H9 (cell line): Measurements from ENCODE around the gene CADPS2. TPM values are rescaled to one million over a fixed set of nuclear protein-coding genes. Genes with fewer than 3 reads are reported as not detected.

Experiments
- DNase-seq: peaks from one replicate; pipeline ENCODE4 v3.0.0-alpha.2; 2017
- H2AFZ ChIP-seq: one replicate; pipeline ENCODE4 v1.6.1; 2013; ENCODE audit warnings: mild to moderate bottlenecking, low read length, control low read depth, moderate library complexity
- H2AK5ac ChIP-seq: 2 replicates; pipeline ENCODE4 v1.6.1; 2013; ENCODE audit warnings: low read length, control low read depth, mixed read lengths; ENCODE audit not compliant: insufficient read length
- H2BK120ac ChIP-seq: one replicate; pipeline ENCODE4 v1.6.1; 2013; ENCODE audit warnings: low read depth, mild to moderate bottlenecking, low read length, control low read depth, inconsistent platforms; ENCODE audit not compliant: poor library complexity, severe bottlenecking
- H2BK12ac ChIP-seq: 2 replicates; pipeline ENCODE4 v1.6.1; 2013; ENCODE audit warnings: low read length, control low read depth, mixed read lengths, low read depth; ENCODE audit not compliant: insufficient read length
- H2BK15ac ChIP-seq: 2 replicates; pipeline ENCODE4 v1.6.1; 2013; ENCODE audit warnings: low read depth, low read length, control low read depth
- H2BK20ac ChIP-seq: one replicate; pipeline ENCODE4 v1.6.1; 2013; ENCODE audit warnings: low read depth, mild to moderate bottlenecking, low read length, control low read depth, inconsistent platforms; ENCODE audit not compliant: poor library complexity, severe bottlenecking
- H2BK5ac ChIP-seq: 2 replicates; pipeline ENCODE4 v1.6.1; 2013; ENCODE audit warnings: low read length, control low read depth, mixed read lengths; ENCODE audit not compliant: insufficient read length
- H3K14ac ChIP-seq: 2 replicates; pipeline ENCODE4 v1.6.1; 2013; ENCODE audit warnings: low read length, control low read depth; ENCODE audit not compliant: insufficient read depth
- H3K18ac ChIP-seq: 2 replicates; pipeline ENCODE4 v1.6.1; 2013; ENCODE audit warnings: low read depth, mild to moderate bottlenecking, mixed read lengths, low read length, control low read depth; ENCODE audit not compliant: insufficient read length
- H3K23ac ChIP-seq: 2 replicates; pipeline ENCODE4 v1.6.1; 2013; ENCODE audit warnings: low read length, control low read depth, mixed read lengths, low read depth; ENCODE audit not compliant: insufficient read length
- H3K23me2 ChIP-seq: 2 replicates; pipeline ENCODE4 v1.6.1; 2013; ENCODE audit warnings: low read depth, mild to moderate bottlenecking, mixed read lengths, low read length, control low read depth; ENCODE audit not compliant: insufficient read length, poor library complexity, severe bottlenecking
- H3K27ac ChIP-seq: 2 replicates; pipeline ENCODE4 v1.5.1; 2013; ENCODE audit warnings: low read length, control low read depth, mixed read lengths, low read depth; ENCODE audit not compliant: insufficient read length
- H3K27me3 ChIP-seq: 2 replicates; pipeline ENCODE4 v1.6.1; 2013; ENCODE audit warnings: low read length, control low read depth, inconsistent platforms; ENCODE audit not compliant: insufficient read depth
- H3K4ac ChIP-seq: 2 replicates; pipeline ENCODE4 v1.6.1; 2013; ENCODE audit warnings: low read depth, mild to moderate bottlenecking, control low read depth, inconsistent platforms, low read length, moderate library complexity
- H3K4me1 ChIP-seq: 2 replicates; pipeline ENCODE4 v1.6.1; 2013; ENCODE audit warnings: low read length, control low read depth, inconsistent platforms; ENCODE audit not compliant: insufficient read depth
- H3K4me2 ChIP-seq: 2 replicates; pipeline ENCODE4 v1.6.1; 2013; ENCODE audit warnings: low read length, control low read depth, mixed read lengths; ENCODE audit not compliant: insufficient read length, insufficient read depth
- H3K56ac ChIP-seq: 2 replicates; pipeline ENCODE4 v1.6.1; 2013; ENCODE audit warnings: low read depth, mild to moderate bottlenecking, mixed read lengths, low read length, control low read depth; ENCODE audit not compliant: insufficient read length
- H3K79me1 ChIP-seq: 2 replicates; pipeline ENCODE4 v1.6.1; 2013; ENCODE audit warnings: low read depth, mild to moderate bottlenecking, moderate library complexity, low read length, control low read depth, inconsistent platforms; ENCODE audit not compliant: insufficient read depth, poor library complexity, severe bottlenecking
- H3K79me2 ChIP-seq: 2 replicates; pipeline ENCODE4 v1.6.1; 2013; ENCODE audit warnings: low read length, control low read depth, inconsistent platforms; ENCODE audit not compliant: insufficient read depth
- H3K9ac ChIP-seq: 2 replicates; pipeline ENCODE4 v1.6.1; 2013; ENCODE audit warnings: low read length, control low read depth, mixed read lengths; ENCODE audit not compliant: insufficient read length; ENCODE audit errors: extremely low read depth
- H3K9me3 ChIP-seq: one replicate; pipeline ENCODE4 v1.6.1; 2013; ENCODE audit warnings: low read depth, low read length, inconsistent platforms; ENCODE audit not compliant: control insufficient read depth
- H3T11ph ChIP-seq: one replicate; pipeline ENCODE4 v1.6.1; 2013; ENCODE audit warnings: mild to moderate bottlenecking, low read length, control low read depth, inconsistent platforms
- H4K20me1 ChIP-seq: one replicate; pipeline ENCODE4 v1.6.1; 2013; ENCODE audit not compliant: control insufficient read depth, insufficient read length, insufficient read depth
- H4K5ac ChIP-seq: 2 replicates; pipeline ENCODE4 v1.6.1; 2013; ENCODE audit warnings: low read depth, mild to moderate bottlenecking, mixed read lengths, low read length, control low read depth; ENCODE audit not compliant: insufficient read length
- H4K8ac ChIP-seq: replicated peaks from 2 replicates; pipeline ENCODE4 v1.6.1; 2013; ENCODE audit warnings: low read length, control low read depth, mixed read lengths, low read depth; ENCODE audit not compliant: insufficient read length
- H4K91ac ChIP-seq: 2 replicates; pipeline ENCODE4 v1.6.1; 2013; ENCODE audit warnings: low read depth, mild to moderate bottlenecking, moderate library complexity, mixed read lengths, low read length, control low read depth; ENCODE audit not compliant: insufficient read length
- H3K27ac Mint-ChIP-seq, 3 experiments: 2 replicates in 2 of 3; 3 replicates in 1 of 3; pipeline ENCODE4 v1.8.0; 2020 to 2021; ENCODE audit warnings: mixed read lengths in 3 of 3, mild to moderate bottlenecking in 1 of 3, moderate library complexity in 1 of 3
- H3K27me3 Mint-ChIP-seq: 2 replicates; pipeline ENCODE4 v1.8.0; 2021; ENCODE audit warnings: low read depth, mild to moderate bottlenecking, moderate library complexity, mixed read lengths
- H3K36me3 Mint-ChIP-seq, 3 experiments: 2 replicates in 2 of 3; 3 replicates in 1 of 3; pipeline ENCODE4 v1.8.0; 2020 to 2021; ENCODE audit warnings: low read depth in 3 of 3, mixed read lengths in 3 of 3; ENCODE audit not compliant: insufficient read depth in 1 of 3
- H3K4me1 Mint-ChIP-seq, 2 experiments: 2 replicates each; pipeline ENCODE4 v1.8.0; 2020; ENCODE audit warnings: mixed read lengths in 2 of 2
- H3K4me3 Mint-ChIP-seq, 2 experiments: 2 replicates in 1 of 2; 3 replicates in 1 of 2; pipeline ENCODE4 v1.8.0; 2020 to 2021; ENCODE audit warnings: mild to moderate bottlenecking in 2 of 2, mixed read lengths in 2 of 2, moderate library complexity in 1 of 2
- H3K9me3 Mint-ChIP-seq, 2 experiments: 2 replicates in 1 of 2; 3 replicates in 1 of 2; pipeline ENCODE4 v1.8.0; 2020; ENCODE audit warnings: mild to moderate bottlenecking in 2 of 2, mixed read lengths in 2 of 2, moderate library complexity in 1 of 2
- CTCF ChIP-seq: fragments of 200-600 bp; sonication (generic); conservative IDR thresholded peaks from 3 replicates; pipeline ENCODE4 v1.8.0; 2021; ENCODE audit warnings: antibody characterized with exemption, mild to moderate bottlenecking
- whole genome bisulfite sequencing: extraction: QIAGEN DNeasy Blood & Tissue Kit; methylation state at CpG from one replicate; pipeline ENCODE4 v1.1.7; 2013; ENCODE audit warnings: missing lambda C conversion rate, low lambda C conversion rate, mixed read lengths; ENCODE audit not compliant: insufficient read length; ENCODE audit errors: extremely low coverage; 5-methylcytosine and 5-hydroxymethylcytosine counted together
- total RNA-seq: library from RNA; stranded (reverse); gene quantifications from 2 replicates; pipeline ENCODE4 v1.2.1, GENCODE V29; 2021

The CADPS2 gene
- total RNA-seq, 1 experiment from 2014 or later, result 7.1 TPM

GRCh38 chr7:122902751-122903495 lies 16.7 kb upstream of the CADPS2 start:
- Histone ChIP-seq H3K4me1 (no peaks in the 10 kb centered on the region; the same call in 1 of the 2 replicates), H4K91ac (no peak overlapping the region), H4K8ac (no peak overlapping the region), H3K27ac (no peak overlapping the region), H3K79me2 (no peaks in the 10 kb centered on the region), H2BK12ac (no peak overlapping the region), H3K9ac (no peak overlapping the region), H3K79me1 (no peaks in the 10 kb centered on the region), H3K4me2 (no peak overlapping the region), H3K27me3 (no peaks in the 10 kb centered on the region), H3K4ac (no peak overlapping the region), H2BK5ac (no peak overlapping the region), H3K56ac (no peak overlapping the region), H2AFZ (no peak overlapping the region), H3K9me3 (no peaks in the 10 kb centered on the region), H3T11ph (no peak overlapping the region), H3K14ac (no peak overlapping the region), H2BK20ac (no peak overlapping the region), H2BK15ac (no peak overlapping the region), H4K5ac (no peak overlapping the region), H3K23ac (no peak overlapping the region), H3K18ac (no peak overlapping the region), H2BK120ac (no peak overlapping the region), H2AK5ac (no peak overlapping the region), H4K20me1 (no peaks in the 10 kb centered on the region), H3K23me2 (no peaks in the 10 kb centered on the region)
- H3K9me3 Mint-ChIP-seq, result no peaks in the 10 kb centered on the region
- H3K4me3 Mint-ChIP-seq, result no peak overlapping the region
- no peak overlapping the region; a peak in 2 of 7 replicates for H3K27ac Mint-ChIP-seq
- no peak for DNase-seq
- peak; percentile 51; the same call in 2 of the 3 replicates for TF ChIP-seq CTCF
- H3K27me3 Mint-ChIP-seq, result no peaks in the 10 kb centered on the region
- peaks cover 15 to 20% of the 10 kb centered on the region in 2 experiments for H3K4me1 Mint-ChIP-seq
- WGBS, result no CpG with 5 or more reads among the region's 5 CpGs
- H3K36me3 Mint-ChIP-seq, result no peaks in the 10 kb centered on the region
